ENCODE results near the gene ANXA11. TPM values are rescaled to one million over a fixed set of nuclear protein-coding genes. Genes with fewer than 3 reads are reported as not detected.
A peak's percentile ranks its signal among the peaks of the same experiment; 100 is the strongest.
"Not testable (repeated sequence)": the region's sequence is repeated elsewhere in the genome, so short reads cannot be mapped to it uniquely, and the experiment has no call there.

ANXA11 gene
- total RNA-seq (2021; fragmentation: NEBNext Ultra II Directional; extraction: Animal tissue kit (Norgen Biotek cat#: 25700)): 100 to 1,000 TPM; 253 to 361 (median 336) TPM
- long read RNA-seq, full-length matches to known transcripts: 316 of 403 reads
- long read RNA-seq, partial matches to known transcripts: 43 of 403 reads
- long read RNA-seq, other reads (novel, unspliced or antisense): 44 of 403 reads

DNA sequence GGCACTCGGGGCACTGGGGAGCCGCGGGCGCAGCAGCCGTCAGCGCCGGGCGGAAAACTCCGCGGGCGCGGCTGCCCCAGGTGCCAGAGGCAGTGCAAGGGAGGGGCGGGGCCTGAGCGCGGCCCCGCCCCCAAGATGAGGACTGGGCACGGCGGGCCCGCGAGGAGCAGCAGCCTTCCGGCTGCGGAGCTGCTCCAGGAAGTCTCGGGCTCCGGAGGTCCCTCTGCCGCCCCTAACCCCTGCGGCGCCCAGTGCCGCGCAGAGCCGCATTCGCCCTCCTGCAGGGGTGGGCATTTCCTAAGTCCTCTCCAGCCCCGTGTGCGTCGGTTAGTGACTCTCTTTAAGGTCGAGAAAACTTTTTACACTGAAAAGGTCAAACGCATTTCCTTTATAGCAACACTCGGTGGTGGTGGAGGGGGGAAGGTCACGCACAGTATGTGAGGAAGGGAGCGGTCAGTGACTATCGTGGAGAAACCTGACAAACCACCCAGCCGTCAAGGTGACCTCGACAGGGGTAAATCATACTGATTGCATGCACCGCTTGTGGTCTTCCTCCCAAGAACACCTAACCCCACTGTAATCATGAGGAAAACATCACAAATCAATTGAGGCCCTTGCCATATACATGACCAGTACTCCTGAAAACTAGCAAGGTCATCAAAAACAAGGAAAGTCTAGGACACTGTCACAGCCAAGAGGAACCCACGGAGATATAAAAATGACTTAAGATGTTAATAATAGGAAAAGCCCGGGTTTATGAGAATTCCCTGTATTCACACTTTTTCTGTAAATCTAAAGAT lies at the start of gene ANXA11:
ANXA11 (minus strand) TSS at position 61 of the 800 bp plus-strand sequence. CDS start 32,676 bp downstream, outside the sequence.
- Mint-ChIP-seq H3K36me3 (ENCODE audit: low read depth) (peaks cover 8% of the 10 kb centered on the region), H3K4me3 (peak within 1 kb of the TSS; percentile 93), H3K27me3 (ENCODE audit: insufficient read depth) (peaks cover 3% of the 10 kb centered on the region), H3K27ac (peak within 1 kb of the TSS; percentile 97), H3K9me3 (no peaks in the 10 kb centered on the region), H3K4me1 (ENCODE audit: low read depth) (peaks cover 80% of the 10 kb centered on the region)
- TF ChIP-seq, protein P1, sequence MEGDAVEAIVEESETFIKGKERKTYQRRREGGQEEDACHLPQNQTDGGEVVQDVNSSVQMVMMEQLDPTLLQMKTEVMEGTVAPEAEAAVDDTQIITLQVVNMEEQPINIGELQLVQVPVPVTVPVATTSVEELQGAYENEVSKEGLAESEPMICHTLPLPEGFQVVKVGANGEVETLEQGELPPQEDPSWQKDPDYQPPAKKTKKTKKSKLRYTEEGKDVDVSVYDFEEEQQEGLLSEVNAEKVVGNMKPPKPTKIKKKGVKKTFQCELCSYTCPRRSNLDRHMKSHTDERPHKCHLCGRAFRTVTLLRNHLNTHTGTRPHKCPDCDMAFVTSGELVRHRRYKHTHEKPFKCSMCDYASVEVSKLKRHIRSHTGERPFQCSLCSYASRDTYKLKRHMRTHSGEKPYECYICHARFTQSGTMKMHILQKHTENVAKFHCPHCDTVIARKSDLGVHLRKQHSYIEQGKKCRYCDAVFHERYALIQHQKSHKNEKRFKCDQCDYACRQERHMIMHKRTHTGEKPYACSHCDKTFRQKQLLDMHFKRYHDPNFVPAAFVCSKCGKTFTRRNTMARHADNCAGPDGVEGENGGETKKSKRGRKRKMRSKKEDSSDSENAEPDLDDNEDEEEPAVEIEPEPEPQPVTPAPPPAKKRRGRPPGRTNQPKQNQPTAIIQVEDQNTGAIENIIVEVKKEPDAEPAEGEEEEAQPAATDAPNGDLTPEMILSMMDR (IDR thresholded peaks at IDR 0.05): no peak
- peak; percentile 30 for DNase-seq

DNA sequence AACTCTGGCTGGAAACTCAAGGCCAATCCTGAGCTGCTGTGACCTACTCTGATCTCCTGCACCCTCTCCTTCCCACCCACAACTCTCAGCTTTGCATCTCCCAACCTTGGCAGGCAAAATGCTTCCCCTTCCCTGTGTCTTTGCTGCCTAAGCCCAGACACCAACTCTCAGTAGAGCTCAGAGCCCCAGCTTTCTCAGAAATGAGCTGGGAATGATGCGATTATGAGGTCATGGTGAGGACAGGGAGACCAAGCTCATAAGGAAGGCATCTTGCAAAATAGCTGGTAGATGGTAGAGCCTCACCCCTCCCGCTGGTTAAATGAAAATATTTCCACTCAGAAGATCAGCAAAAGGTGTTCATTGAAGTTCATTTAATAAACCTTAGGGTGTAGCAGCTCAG lies 49.4 kb upstream of the ANXA11 start:
- DNase-seq; H3K27me3 Mint-ChIP-seq (ENCODE audit: insufficient read depth); H3K9me3 Mint-ChIP-seq; H3K4me3 Mint-ChIP-seq; H3K27ac Mint-ChIP-seq; H3K36me3 Mint-ChIP-seq (ENCODE audit: low read depth): not testable (repeated sequence)
- peaks cover 24% of the 10 kb centered on the region for H3K4me1 Mint-ChIP-seq (ENCODE audit: low read depth)

DNA sequence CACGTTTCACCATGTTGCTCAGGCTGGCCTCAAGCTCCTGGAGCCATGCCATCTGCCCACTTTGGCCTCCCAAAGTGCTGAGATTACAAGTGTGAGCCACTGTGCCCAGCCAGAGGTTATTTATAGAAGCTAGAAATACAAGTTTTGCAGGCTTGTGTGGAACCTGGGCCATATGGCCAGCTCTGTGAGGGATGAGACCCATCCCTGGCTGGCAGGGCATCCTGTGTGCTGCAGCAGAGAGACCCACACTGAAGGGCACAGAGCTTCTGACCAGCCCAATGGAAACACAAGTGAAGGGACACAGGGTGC lies 48.6 kb upstream of the ANXA11 start:
- not testable (repeated sequence) for DNase-seq; H3K4me3 Mint-ChIP-seq; H3K27ac Mint-ChIP-seq; H3K27me3 Mint-ChIP-seq (ENCODE audit: insufficient read depth); H3K36me3 Mint-ChIP-seq (ENCODE audit: low read depth); H3K9me3 Mint-ChIP-seq
- H3K4me1 Mint-ChIP-seq (ENCODE audit: low read depth): peaks cover 24% of the 10 kb centered on the region

DNA sequence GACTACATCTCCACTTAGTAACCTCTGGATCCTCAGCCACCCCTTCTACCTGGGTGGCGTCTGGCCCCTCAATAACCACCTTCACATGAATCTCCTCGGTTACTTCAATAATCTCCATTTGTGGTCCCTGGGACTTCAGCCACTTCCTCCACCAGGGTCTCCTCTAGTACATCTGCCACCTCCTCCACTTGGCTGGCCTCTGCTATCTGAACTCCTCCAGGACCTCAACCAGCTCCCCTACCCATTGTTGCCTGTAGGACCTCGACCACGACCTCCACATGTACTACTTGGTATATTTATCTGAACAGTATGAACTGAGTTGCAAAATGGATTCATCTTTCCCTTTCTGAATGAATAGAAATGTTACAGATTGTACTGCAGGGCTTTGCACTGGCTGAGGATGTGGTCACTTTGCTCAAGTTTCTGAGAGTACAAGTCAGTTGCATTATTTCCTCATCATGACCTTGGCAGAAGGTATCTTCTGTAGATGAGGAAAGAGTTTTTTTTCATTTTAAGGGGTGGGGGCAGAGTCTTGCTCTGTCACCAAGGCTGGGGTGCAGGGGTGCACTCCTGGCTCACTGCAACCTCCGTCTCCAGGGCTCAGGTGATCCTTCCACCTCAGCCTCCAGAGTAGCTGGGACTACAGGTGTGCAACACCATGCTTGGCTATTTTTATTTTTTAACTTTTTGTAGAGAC lies 48.1 kb upstream of the ANXA11 start:
- H3K4me3 Mint-ChIP-seq: no peak overlapping the region
- no peak for DNase-seq
- H3K27me3 Mint-ChIP-seq (ENCODE audit: insufficient read depth): peaks cover 1% of the 10 kb centered on the region
- no peaks in the 10 kb centered on the region for H3K9me3 Mint-ChIP-seq
- H3K27ac Mint-ChIP-seq: no peak overlapping the region; the same call in 1 of the 2 replicates
- H3K4me1 Mint-ChIP-seq (ENCODE audit: low read depth): peaks cover 24% of the 10 kb centered on the region
- no peaks in the 10 kb centered on the region for H3K36me3 Mint-ChIP-seq (ENCODE audit: low read depth)
- TF ChIP-seq, protein P1 (IDR thresholded peaks at IDR 0.05): no peak

DNA sequence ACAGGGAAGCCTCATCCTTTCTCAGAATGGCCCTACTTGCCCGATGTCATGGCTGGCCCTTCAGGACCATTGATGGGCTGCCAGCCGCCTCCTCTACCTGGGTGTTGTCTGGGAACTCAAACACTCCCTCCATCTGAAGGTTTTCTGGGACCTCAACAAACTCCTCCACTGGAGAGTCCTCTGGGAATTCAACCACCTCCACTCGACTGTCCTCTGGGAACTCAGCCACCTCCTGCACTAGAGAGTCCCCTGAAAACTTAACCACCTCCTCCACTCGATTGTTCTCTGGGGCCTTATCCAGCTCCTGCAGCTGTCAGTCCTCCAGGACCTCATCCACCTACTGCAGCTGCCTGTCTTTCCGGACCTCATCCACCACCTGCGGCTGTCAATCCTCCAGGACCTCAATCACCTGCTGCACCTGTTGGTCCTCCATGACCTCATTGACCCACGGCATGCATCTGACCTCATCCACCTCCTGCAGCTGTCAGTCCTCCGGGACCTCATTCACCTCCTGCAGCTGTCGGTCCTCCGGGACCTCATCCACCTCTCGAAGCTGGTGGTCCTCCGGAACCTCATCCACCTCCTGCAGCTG lies 47.1 kb upstream of the ANXA11 start:
- Mint-ChIP-seq H3K27ac (peak overlapping the region; percentile 36), H3K4me3 (no peak overlapping the region), H3K27me3 (ENCODE audit: insufficient read depth) (peaks cover 4% of the 10 kb centered on the region), H3K4me1 (ENCODE audit: low read depth) (peaks cover 24% of the 10 kb centered on the region), H3K36me3 (ENCODE audit: low read depth) (no peaks in the 10 kb centered on the region), H3K9me3 (no peaks in the 10 kb centered on the region)
- no peak for DNase-seq
- TF ChIP-seq, protein P1 (IDR thresholded peaks at IDR 0.05): no peak

DNA sequence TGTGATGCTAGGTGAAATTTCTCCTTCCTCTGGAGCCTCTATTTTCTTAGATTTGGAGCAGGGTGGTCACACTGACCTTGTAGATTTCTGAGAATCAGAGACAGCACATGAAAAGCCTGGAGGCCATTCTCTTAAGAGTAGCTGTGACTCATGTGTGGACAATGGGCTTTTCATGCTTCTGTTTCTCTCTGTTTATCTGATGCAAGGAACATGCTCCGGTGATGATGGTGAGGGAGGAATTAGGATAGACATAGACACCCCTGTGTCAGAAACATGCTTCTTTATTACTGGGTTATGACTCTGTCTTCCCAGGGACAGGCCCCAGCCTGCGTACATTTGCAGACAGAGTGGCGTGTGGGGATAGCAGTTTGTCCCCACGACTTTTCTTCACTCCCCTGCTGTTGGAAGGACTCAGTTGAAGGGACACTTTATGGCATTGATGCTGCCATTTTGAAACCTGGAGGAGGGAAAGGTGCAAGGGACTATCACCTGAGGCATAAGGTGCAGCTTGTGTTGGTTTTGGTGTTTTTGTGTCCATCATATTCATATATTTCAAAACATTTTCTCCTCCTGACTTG lies 46.5 kb upstream of the ANXA11 start:
- peak overlapping the region; percentile 44; the same call in 1 of the 2 replicates for H3K27ac Mint-ChIP-seq
- H3K4me3 Mint-ChIP-seq; H3K9me3 Mint-ChIP-seq; H3K27me3 Mint-ChIP-seq (ENCODE audit: insufficient read depth); H3K36me3 Mint-ChIP-seq (ENCODE audit: low read depth); DNase-seq: not testable (repeated sequence)
- peaks cover 24% of the 10 kb centered on the region for H3K4me1 Mint-ChIP-seq (ENCODE audit: low read depth)

Data from HFFc6 (cell line).